ENCODE measurements around the gene GALR1.

The GALR1 gene

DNA sequence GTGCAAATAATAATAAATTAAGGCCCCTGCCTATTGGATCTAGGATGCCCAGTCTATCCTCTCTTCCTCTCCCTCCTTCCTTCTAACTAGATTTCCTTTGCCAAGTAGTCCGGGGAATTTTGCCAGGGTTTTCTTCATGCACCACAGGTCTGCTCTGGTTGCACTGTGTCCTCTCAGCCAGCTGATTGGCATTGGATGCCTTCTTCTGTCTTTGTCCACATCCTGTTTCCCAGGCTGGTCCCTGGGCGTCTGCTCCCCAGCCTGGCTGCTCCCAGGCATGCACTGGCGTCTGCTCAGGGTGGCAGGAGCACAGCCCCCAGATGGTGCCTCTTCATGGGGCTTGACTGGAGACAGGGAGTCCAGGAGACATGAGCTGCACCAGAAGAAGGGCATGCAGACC is 66.4 kb downstream of the GALR1 start:
- TF ChIP-seq, protein P1, sequence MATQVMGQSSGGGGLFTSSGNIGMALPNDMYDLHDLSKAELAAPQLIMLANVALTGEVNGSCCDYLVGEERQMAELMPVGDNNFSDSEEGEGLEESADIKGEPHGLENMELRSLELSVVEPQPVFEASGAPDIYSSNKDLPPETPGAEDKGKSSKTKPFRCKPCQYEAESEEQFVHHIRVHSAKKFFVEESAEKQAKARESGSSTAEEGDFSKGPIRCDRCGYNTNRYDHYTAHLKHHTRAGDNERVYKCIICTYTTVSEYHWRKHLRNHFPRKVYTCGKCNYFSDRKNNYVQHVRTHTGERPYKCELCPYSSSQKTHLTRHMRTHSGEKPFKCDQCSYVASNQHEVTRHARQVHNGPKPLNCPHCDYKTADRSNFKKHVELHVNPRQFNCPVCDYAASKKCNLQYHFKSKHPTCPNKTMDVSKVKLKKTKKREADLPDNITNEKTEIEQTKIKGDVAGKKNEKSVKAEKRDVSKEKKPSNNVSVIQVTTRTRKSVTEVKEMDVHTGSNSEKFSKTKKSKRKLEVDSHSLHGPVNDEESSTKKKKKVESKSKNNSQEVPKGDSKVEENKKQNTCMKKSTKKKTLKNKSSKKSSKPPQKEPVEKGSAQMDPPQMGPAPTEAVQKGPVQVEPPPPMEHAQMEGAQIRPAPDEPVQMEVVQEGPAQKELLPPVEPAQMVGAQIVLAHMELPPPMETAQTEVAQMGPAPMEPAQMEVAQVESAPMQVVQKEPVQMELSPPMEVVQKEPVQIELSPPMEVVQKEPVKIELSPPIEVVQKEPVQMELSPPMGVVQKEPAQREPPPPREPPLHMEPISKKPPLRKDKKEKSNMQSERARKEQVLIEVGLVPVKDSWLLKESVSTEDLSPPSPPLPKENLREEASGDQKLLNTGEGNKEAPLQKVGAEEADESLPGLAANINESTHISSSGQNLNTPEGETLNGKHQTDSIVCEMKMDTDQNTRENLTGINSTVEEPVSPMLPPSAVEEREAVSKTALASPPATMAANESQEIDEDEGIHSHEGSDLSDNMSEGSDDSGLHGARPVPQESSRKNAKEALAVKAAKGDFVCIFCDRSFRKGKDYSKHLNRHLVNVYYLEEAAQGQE (IDR thresholded peaks at IDR 0.05; ENCODE audit: insufficient read depth in 1 of 2, low read depth in 2 of 2, low read length in 2 of 2) = no peak
- TF ChIP-seq TAF1 (IDR thresholded peaks at IDR 0.05; ENCODE audit: borderline replicate concordance, insufficient read depth, low read length) (no peak), FOXP2 (optimal IDR thresholded peaks at IDR 0.05; ENCODE audit: borderline replicate concordance, extremely low read depth, extremely low read length, insufficient read depth) (no peak), POLR2AphosphoS5 (IDR thresholded peaks at IDR 0.05; ENCODE audit: low read depth, low read length) (no peak), SIN3A (IDR thresholded peaks at IDR 0.05; ENCODE audit: borderline replicate concordance, insufficient read depth, low read length) (no peak)

DNA sequence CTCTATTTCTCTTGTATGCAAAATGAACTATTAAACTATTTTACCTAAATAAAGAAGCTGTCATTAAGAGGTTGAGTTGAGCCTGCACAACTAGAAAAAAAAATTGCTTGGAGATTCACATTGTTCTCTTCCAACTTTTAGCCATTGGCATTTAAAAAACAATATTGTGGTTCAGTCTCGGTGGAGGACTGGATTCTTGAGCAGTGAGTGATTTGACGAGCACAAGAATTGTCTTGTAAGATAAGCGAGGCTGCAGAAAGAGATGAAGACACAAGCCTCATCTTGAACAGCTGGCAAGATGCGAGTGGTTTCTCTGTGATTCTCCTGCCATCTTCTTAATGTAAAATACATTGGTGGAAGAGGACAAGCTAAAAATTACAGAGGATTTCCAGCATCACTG is 67.0 kb downstream of the GALR1 start:
- TF ChIP-seq POLR2AphosphoS5 (IDR thresholded peaks at IDR 0.05; ENCODE audit: low read depth, low read length) (no peak), FOXP2 (optimal IDR thresholded peaks at IDR 0.05; ENCODE audit: borderline replicate concordance, extremely low read depth, extremely low read length, insufficient read depth) (no peak), SIN3A (IDR thresholded peaks at IDR 0.05; ENCODE audit: borderline replicate concordance, insufficient read depth, low read length) (no peak), TAF1 (IDR thresholded peaks at IDR 0.05; ENCODE audit: borderline replicate concordance, insufficient read depth, low read length) (no peak)
- TF ChIP-seq, protein P1 (IDR thresholded peaks at IDR 0.05; ENCODE audit: insufficient read depth in 1 of 2, low read depth in 2 of 2, low read length in 2 of 2) = no peak

DNA sequence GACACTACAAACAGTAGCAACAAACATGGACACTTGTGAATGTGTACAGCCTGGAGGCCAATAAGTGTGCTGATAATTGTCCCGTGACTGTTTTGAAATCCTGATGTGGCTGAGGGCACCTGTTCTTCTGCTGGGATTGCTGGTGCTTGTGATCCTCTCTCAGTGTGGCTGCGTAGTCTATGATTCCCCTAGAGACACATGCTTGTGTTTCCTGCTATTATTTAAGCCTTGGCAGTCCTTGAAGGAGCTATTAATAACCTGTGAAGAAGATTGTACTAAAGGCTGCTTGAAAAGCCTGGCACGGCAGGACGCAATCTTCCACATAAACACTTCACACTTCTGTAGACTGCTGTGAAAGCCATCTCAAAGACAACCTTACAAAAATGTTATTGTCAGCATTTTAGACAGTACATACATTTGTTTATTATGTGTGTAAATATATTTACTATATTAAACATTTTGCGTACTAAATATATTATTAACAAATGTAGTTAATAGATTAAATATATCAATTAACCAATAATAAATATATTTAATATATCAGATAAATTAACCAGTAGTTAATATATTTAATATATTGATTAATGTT is 71.4 kb downstream of the GALR1 start:
- TF ChIP-seq FOXP2 (optimal IDR thresholded peaks at IDR 0.05; ENCODE audit: borderline replicate concordance, extremely low read depth, extremely low read length, insufficient read depth) (no peak), TAF1 (IDR thresholded peaks at IDR 0.05; ENCODE audit: borderline replicate concordance, insufficient read depth, low read length) (no peak), POLR2AphosphoS5 (IDR thresholded peaks at IDR 0.05; ENCODE audit: low read depth, low read length) (no peak), SIN3A (IDR thresholded peaks at IDR 0.05; ENCODE audit: borderline replicate concordance, insufficient read depth, low read length) (no peak)
- TF ChIP-seq, protein P1 (IDR thresholded peaks at IDR 0.05; ENCODE audit: insufficient read depth in 1 of 2, low read depth in 2 of 2, low read length in 2 of 2) = no peak

DNA sequence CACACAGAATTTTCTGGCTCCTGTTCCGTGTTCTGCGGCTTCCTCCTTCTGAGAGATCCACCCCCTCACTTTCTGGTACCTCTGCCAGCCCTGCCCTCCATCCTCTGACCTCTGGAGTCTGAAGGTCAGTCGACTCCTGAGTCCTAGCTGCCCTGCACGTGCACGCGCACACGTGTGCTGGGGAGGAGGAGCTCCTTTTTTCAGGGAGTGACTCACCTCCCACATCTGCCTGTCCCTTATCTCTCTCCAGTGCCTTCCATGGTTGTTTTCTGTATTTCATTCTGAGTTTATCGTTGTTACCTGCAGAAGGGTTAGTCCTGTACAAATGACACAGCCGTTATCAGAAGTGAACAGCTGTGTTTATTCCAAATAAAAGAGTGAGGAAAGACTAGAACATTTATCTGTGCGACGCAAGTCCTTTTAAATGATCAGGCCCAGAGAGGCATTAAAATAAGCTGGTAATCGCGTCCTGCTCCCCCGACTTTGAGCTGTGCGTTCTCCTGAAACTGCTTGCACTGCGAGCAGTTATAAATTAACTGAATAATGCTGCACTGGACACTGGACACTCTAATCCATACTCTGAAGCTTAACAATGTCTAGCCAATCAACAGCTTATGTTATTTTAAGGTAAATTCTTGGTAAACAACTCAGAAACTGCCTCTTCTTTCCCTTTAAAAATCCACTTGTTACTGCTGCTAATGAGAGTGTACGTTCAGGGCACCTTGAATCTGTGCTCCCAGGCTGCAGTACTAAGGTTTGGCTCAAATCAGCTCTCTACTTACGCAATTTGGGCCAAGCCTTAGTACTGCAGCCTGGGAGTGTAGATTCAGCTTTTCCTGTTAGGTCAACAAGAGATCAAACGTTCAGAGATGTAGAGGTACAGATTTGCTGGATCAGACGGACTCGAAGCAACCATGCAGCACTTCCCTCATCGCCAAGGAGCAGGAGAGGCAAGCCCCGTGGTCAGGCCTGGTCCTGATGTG is 72.5 kb downstream of the GALR1 start:
- no peak for TF ChIP-seq TAF1 (IDR thresholded peaks at IDR 0.05; ENCODE audit: borderline replicate concordance, insufficient read depth, low read length)
- no peak for TF ChIP-seq POLR2AphosphoS5 (IDR thresholded peaks at IDR 0.05; ENCODE audit: low read depth, low read length)
- TF ChIP-seq, protein P1 (IDR thresholded peaks at IDR 0.05; ENCODE audit: insufficient read depth in 1 of 2, low read depth in 2 of 2, low read length in 2 of 2) = no peak
- no peak for TF ChIP-seq SIN3A (IDR thresholded peaks at IDR 0.05; ENCODE audit: borderline replicate concordance, insufficient read depth, low read length)
- no peak for TF ChIP-seq FOXP2 (optimal IDR thresholded peaks at IDR 0.05; ENCODE audit: borderline replicate concordance, extremely low read depth, extremely low read length, insufficient read depth)

Data from PFSK-1 (cell line).